ENCODE data around the gene VAC14.
A peak's percentile ranks its signal among the peaks of the same experiment; 100 is the strongest.

The VAC14 gene

DNA sequence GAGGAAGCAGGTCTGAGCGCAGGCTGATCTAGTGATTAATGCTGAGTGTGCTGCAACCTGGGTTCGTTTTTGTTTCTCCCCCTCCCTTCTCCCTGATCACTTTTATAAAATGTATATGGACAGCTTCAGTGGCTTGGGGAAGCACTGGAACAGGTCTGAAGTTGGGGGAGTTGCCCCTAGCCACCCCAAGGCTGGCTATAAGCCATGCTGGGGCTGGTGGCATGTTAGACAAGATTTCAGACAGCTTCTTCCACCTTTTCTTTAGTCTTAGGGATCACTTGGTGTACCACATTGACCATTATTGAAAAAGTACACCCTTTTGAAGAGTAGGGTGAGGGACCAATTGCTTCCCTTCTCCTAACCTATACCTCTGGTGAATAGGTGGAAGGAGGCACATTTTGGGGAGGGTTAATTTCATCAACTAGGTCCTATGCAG is 3.8 kb upstream of the VAC14 start:
- H3K4me3 ChIP-seq (ENCODE audit: low read depth, low read length): no peak overlapping the region
- DNase-seq (ENCODE audit: low read depth): no peak
- TF ChIP-seq, protein P1, sequence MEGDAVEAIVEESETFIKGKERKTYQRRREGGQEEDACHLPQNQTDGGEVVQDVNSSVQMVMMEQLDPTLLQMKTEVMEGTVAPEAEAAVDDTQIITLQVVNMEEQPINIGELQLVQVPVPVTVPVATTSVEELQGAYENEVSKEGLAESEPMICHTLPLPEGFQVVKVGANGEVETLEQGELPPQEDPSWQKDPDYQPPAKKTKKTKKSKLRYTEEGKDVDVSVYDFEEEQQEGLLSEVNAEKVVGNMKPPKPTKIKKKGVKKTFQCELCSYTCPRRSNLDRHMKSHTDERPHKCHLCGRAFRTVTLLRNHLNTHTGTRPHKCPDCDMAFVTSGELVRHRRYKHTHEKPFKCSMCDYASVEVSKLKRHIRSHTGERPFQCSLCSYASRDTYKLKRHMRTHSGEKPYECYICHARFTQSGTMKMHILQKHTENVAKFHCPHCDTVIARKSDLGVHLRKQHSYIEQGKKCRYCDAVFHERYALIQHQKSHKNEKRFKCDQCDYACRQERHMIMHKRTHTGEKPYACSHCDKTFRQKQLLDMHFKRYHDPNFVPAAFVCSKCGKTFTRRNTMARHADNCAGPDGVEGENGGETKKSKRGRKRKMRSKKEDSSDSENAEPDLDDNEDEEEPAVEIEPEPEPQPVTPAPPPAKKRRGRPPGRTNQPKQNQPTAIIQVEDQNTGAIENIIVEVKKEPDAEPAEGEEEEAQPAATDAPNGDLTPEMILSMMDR (IDR thresholded peaks at IDR 0.05; ENCODE audit: low read depth, low read length, missing control alignments): no peak

GRCh38 chr16:70804153-70804733 is 3.3 kb upstream of the VAC14 start:
- TF ChIP-seq, protein P1 (IDR thresholded peaks at IDR 0.05; ENCODE audit: low read depth, low read length, missing control alignments): no peak
- DNase-seq (ENCODE audit: low read depth): no peak
- H3K4me3 ChIP-seq (ENCODE audit: low read depth, low read length): no peak overlapping the region

GRCh38 chr16:70803319-70803718 is 2.4 kb upstream of the VAC14 start:
- H3K4me3 ChIP-seq (ENCODE audit: low read depth, low read length): no peak overlapping the region
- TF ChIP-seq, protein P1 (IDR thresholded peaks at IDR 0.05; ENCODE audit: low read depth, low read length, missing control alignments): no peak
- DNase-seq (ENCODE audit: low read depth): no peak

DNA sequence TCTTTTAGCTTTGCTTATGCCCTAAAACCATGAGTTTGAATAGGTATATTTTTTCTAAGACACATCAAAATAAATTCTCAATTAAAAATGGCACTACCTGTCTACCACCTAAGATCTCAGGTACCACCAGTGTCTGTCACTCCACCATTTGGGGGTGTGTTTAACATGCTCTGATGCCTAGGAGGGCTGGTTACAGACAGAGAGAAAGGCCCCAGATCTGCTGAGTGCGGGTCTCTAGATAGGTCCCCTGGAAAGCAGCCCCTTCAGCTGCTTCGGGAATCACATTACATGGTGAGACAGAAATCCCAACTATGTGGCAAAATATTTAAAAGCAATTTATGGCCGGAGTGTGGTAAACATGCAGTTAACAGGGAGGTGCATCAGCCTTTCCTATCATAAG is 653 bp upstream of the VAC14 start:
- TF ChIP-seq, protein P1 (IDR thresholded peaks at IDR 0.05; ENCODE audit: low read depth, low read length, missing control alignments): no peak
- no peak for DNase-seq (ENCODE audit: low read depth)
- no peak overlapping the region; the same call in 1 of the 2 replicates for H3K4me3 ChIP-seq (ENCODE audit: low read depth, low read length)

GRCh38 chr16:70800311-70800710 is 647 bp downstream of the VAC14 start:
- H3K4me3 ChIP-seq (ENCODE audit: low read depth, low read length): peak overlapping the region; percentile 71
- TF ChIP-seq, protein P1 (IDR thresholded peaks at IDR 0.05; ENCODE audit: low read depth, low read length, missing control alignments): no peak
- DNase-seq (ENCODE audit: low read depth): no peak

DNA sequence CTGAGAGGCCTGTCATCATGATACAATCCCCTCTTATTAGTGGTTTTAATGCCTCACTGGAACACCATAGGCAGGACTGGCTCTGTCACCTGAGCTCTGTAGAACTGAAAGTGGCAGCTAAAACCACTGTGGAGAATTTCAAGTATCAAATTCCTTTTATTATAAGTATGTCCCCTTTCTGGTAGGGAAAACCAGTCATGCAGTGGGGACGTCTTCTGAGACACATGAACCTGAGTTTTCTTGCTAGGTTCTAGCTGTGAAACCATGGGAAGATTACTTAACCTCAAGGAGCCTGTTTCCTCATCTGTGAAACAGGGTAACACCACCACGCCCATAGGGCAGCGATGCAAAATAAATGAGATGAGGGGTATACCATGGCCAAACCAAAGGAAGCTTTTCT is 4.7 kb downstream of the VAC14 start:
- H3K4me3 ChIP-seq (ENCODE audit: low read depth, low read length): no peak overlapping the region
- TF ChIP-seq, protein P1 (IDR thresholded peaks at IDR 0.05; ENCODE audit: low read depth, low read length, missing control alignments): no peak
- no peak for DNase-seq (ENCODE audit: low read depth)

GRCh38 chr16:70795296-70795912 is 5.6 kb downstream of the VAC14 start:
- H3K4me3 ChIP-seq (ENCODE audit: low read depth, low read length): no peak overlapping the region
- DNase-seq (ENCODE audit: low read depth): no peak
- TF ChIP-seq, protein P1 (IDR thresholded peaks at IDR 0.05; ENCODE audit: low read depth, low read length, missing control alignments): peak; percentile 25
